Progenitor cell of endocrine pancreas (in vitro differentiated cells): ENCODE measurements around the gene CCN5. TPM values are rescaled to one million over a fixed set of nuclear protein-coding genes. Genes with fewer than 3 reads are reported as not detected.

Experiments used
- DNase-seq: peaks from one replicate; pipeline ENCODE4 v3.0.0; 2021; ENCODE audit warnings: low spot score; ENCODE audit not compliant: unreplicated experiment
- H3K27ac Mint-ChIP-seq: 2 replicates; pipeline ENCODE4 v1.8.0; 2021; ENCODE audit warnings: mild to moderate bottlenecking, moderate library complexity, mixed read lengths
- H3K27me3 Mint-ChIP-seq: 2 replicates; pipeline ENCODE4 v1.8.0; 2021; ENCODE audit warnings: mixed read lengths
- H3K36me3 Mint-ChIP-seq: 2 replicates; pipeline ENCODE4 v1.8.0; 2022; ENCODE audit warnings: mixed read lengths; ENCODE audit not compliant: insufficient read depth
- H3K4me1 Mint-ChIP-seq: 2 replicates; pipeline ENCODE4 v1.8.0; 2021; ENCODE audit warnings: low read depth, mixed read lengths
- H3K4me3 Mint-ChIP-seq: 2 replicates; pipeline ENCODE4 v1.8.0; 2021; ENCODE audit warnings: low read depth, mild to moderate bottlenecking, moderate library complexity, mixed read lengths
- H3K9me3 Mint-ChIP-seq: 2 replicates; pipeline ENCODE4 v1.8.0; 2021; ENCODE audit warnings: low read depth, mixed read lengths
- CTCF ChIP-seq: fragments of 200-600 bp; sonication (generic); IDR thresholded peaks from one replicate; pipeline ENCODE4 v1.5.0; 2021; ENCODE audit warnings: antibody characterized with exemption, mild to moderate bottlenecking; ENCODE audit not compliant: unreplicated experiment
- total RNA-seq: library from RNA; stranded (reverse); gene quantifications from 2 replicates; pipeline ENCODE4 v1.2.1, GENCODE V29; 2021

Gene CCN5
- total RNA-seq, 1 donor from 2014 or later: not detected

DNA sequence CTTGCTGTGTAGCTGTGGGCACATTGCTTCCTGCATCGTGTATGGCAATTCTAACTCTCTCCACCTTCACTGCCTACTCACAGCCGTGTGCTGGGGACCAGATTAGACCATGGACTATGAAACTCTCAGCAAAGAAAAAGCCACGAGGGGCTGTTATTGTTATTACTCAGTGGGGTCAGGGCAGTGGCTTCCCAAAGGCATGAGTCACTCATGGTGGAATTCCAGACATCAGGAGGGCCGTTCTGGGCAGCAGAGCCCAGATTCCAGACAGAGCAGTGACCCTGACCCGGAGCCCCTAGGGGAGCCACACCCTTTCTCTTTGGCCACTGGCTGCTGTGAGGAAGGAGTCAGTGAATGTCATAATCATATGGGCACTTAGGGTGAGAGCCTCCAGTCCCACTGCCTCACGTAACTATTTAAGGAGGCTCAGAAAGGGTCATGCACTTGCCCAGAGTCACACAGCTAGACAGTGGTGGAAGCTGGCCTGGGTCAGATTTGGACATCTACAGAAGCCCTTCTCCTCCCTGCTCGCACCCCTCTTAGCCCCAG is 22.2 kb upstream of the CCN5 start:
- Mint-ChIP-seq H3K27ac (no peak overlapping the region), H3K36me3 (no peaks in the 10 kb centered on the region), H3K9me3 (no peaks in the 10 kb centered on the region), H3K4me3 (no peak overlapping the region), H3K27me3 (no peaks in the 10 kb centered on the region), H3K4me1 (peaks cover 2% of the 10 kb centered on the region)
- DNase-seq: no peak
- no peak for TF ChIP-seq CTCF

DNA sequence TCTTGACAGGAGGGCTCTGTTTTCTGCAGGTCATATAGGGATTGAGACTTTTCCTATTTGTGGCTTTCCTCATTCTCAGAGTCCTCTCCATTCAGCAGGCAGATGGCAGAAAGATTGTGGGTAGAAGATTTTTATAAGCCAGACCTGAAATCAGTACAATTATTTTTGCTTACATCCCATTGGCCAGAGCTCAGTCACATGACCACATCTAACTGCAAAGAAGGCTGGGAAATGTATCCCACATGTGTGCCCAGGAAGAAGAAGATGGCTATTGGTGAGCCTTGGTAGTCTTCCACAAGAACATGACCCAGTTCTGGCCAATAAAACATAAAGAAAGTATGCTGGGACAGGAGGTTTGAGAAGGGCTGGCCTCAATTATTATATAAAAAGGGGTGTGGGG is 21.5 kb upstream of the CCN5 start:
- no peak overlapping the region for H3K27ac Mint-ChIP-seq
- H3K4me3 Mint-ChIP-seq: no peak overlapping the region
- TF ChIP-seq CTCF: no peak
- H3K27me3 Mint-ChIP-seq: no peaks in the 10 kb centered on the region
- peaks cover 2% of the 10 kb centered on the region for H3K4me1 Mint-ChIP-seq
- H3K36me3 Mint-ChIP-seq: no peaks in the 10 kb centered on the region
- no peaks in the 10 kb centered on the region for H3K9me3 Mint-ChIP-seq
- no peak for DNase-seq

- Mint-ChIP-seq H3K9me3 (no peaks in the 10 kb centered on the region), H3K27ac (no peak overlapping the region), H3K36me3 (no peaks in the 10 kb centered on the region), H3K4me3 (no peak overlapping the region), H3K27me3 (no peaks in the 10 kb centered on the region), H3K4me1 (peaks cover 2% of the 10 kb centered on the region)
- TF ChIP-seq CTCF: no peak
- DNase-seq: no peak
Measured at GRCh38 chr20:44694159-44694558, 21.0 kb upstream of the CCN5 start.

DNA sequence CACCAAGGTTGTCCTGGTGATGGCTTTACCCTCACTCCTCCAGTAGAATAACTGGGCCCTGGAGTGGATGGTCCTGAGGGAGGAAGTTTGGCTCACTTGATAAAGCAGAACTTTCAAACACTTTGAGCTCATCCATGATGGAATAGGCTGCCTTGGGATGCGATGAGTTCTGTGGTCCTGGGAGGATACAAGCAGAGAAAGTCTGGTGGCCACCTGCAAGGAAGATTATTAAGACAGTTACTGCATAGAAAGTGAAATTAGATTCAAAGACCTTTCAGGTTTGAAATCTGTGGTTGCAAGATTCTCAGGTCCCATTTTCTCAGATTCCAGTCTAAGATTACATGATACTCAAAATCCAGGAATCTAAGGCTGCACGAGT is 19.9 kb upstream of the CCN5 start:
- no peak for DNase-seq
- H3K4me3 Mint-ChIP-seq: no peak overlapping the region
- no peaks in the 10 kb centered on the region for H3K36me3 Mint-ChIP-seq
- no peaks in the 10 kb centered on the region for H3K27me3 Mint-ChIP-seq
- H3K9me3 Mint-ChIP-seq: no peaks in the 10 kb centered on the region
- H3K4me1 Mint-ChIP-seq: peaks cover 2% of the 10 kb centered on the region
- TF ChIP-seq CTCF: no peak
- no peak overlapping the region for H3K27ac Mint-ChIP-seq

DNA sequence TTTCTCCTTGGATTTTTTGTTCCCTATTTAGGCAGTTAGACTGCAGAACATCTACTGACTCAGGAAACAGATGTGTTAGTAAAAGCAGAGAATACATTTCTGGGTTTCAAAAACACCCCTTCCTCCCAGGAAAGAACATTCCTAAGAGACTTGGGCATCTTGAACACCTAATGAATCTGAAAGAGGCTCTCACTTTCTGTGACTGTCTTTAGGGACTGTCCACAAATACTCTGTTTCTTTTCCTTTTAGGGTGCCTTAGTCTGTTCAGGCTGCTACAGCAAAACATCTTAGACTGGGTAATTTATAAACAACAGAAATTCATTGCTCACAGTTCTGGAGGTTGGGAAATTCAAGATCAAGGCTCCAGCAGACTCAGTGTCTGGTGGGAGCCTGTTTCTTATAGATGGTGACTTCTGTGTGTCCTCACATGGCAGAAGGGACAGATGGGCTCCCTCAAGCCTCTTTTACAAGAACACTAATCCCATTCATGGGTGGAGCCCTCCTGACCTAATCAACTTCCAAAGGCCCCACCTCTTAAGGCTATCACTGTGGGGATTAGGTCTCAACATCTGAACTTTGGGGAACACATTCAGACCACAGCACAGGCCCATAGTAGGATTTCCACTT is 19.4 kb upstream of the CCN5 start:
- TF ChIP-seq CTCF: no peak
- H3K4me3 Mint-ChIP-seq: no peak overlapping the region
- peaks cover 2% of the 10 kb centered on the region for H3K4me1 Mint-ChIP-seq
- H3K27me3 Mint-ChIP-seq: no peaks in the 10 kb centered on the region
- no peaks in the 10 kb centered on the region for H3K36me3 Mint-ChIP-seq
- no peaks in the 10 kb centered on the region for H3K9me3 Mint-ChIP-seq
- no peak for DNase-seq
- no peak overlapping the region for H3K27ac Mint-ChIP-seq
